ENCODE results near the gene ADAMTS16.

DNA sequence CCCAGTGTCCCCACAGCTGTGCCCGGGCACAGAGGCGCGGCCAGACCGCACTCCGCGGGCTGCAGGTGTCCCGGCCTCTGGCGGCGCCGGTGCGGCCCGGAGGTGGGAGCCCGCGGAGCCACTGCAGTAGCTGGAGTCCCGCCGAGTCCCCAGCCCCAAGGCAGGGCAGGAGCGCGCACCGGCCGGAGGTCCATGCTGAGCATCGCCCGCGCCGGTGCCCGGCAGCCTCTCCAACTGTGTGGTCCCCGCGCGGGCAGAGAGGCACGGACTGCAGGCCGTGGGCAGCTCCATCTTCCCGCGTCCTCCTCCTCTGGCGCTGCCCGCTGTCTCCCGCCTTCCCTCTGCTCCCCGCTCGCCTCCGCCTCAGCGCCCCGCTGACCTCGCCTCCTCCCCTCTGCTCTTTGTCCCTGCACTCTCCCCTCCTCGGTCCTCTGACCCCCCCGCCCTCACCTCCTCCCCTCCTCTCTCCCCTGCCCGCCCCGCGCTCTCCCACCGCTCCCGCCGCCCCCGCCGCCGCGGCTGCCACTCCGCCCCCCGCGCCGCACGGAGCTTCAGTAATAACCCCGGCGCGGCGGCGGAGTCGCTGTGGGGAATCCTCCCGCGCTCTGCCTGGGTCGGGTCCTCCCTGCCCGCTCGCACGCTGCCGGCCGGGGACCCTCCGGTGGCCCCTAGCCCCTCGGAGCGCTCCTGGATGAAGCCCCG lies at the start of gene ADAMTS16:
- TF ChIP-seq, protein P1, sequence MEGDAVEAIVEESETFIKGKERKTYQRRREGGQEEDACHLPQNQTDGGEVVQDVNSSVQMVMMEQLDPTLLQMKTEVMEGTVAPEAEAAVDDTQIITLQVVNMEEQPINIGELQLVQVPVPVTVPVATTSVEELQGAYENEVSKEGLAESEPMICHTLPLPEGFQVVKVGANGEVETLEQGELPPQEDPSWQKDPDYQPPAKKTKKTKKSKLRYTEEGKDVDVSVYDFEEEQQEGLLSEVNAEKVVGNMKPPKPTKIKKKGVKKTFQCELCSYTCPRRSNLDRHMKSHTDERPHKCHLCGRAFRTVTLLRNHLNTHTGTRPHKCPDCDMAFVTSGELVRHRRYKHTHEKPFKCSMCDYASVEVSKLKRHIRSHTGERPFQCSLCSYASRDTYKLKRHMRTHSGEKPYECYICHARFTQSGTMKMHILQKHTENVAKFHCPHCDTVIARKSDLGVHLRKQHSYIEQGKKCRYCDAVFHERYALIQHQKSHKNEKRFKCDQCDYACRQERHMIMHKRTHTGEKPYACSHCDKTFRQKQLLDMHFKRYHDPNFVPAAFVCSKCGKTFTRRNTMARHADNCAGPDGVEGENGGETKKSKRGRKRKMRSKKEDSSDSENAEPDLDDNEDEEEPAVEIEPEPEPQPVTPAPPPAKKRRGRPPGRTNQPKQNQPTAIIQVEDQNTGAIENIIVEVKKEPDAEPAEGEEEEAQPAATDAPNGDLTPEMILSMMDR (IDR thresholded peaks at IDR 0.05; ENCODE audit: poor library complexity): no peak
- TF ChIP-seq EZH2phosphoT487 (IDR thresholded peaks at IDR 0.05; ENCODE audit: low read depth, severe bottlenecking, unreplicated experiment): peak; percentile 1

Data from hepatocyte (in vitro differentiated cells).